HepG2 (cell line): ENCODE measurements around the gene IL2RA. TPM values are rescaled to one million over a fixed set of nuclear protein-coding genes. Genes with fewer than 3 reads are reported as not detected.

ENCODE experiments used
- MXD1 ChIP-seq: sonication (generic); formaldehyde crosslinking; IDR thresholded peaks from 2 replicates; pipeline ENCODE4 v1.4.0; 2020; ENCODE audit warnings: mild to moderate bottlenecking, missing genetic modification reagents
- TBX2 ChIP-seq: sonication (generic); formaldehyde crosslinking; IDR thresholded peaks from 2 replicates; pipeline ENCODE4 v1.5.0; 2020; ENCODE audit warnings: missing genetic modification reagents, mild to moderate bottlenecking, borderline replicate concordance
- ZBTB40 ChIP-seq, 2 experiments: fragments of 450-650 bp in 1 of 2; sonication (generic) in 1 of 2; formaldehyde crosslinking in 1 of 2; IDR thresholded peaks; 2 replicates each; pipeline versions ENCODE4 v1.6.1 to v1.8.0; 2016 to 2022; ENCODE audit warnings: antibody characterized with exemption in 1 of 2, mild to moderate bottlenecking in 1 of 2, missing genetic modification reagents in 1 of 2
- ZNF101 ChIP-seq: sonication (generic); formaldehyde crosslinking; IDR thresholded peaks from 2 replicates; pipeline ENCODE4 v1.4.0; 2020; ENCODE audit warnings: mild to moderate bottlenecking, low read depth, missing genetic modification reagents, borderline replicate concordance
- polyA plus RNA-seq, 8 experiments: library from polyadenylated mRNA; depleted of rRNA in 3 of 8; stranded (reverse) in 7 of 8; unstranded in 1 of 8; fragments of >200 nt; fragmentation: Illumina TruSeq in 4 of 8; extraction: Trizol in 4 of 8; gene quantifications; 2 replicates each; pipeline versions ENCODE4 v1.2.1 to v1.2.3, GENCODE V29; 2011 to 2016; ENCODE audit warnings: low read depth in 4 of 8, missing spikeins in 1 of 8, mixed read lengths in 1 of 8; ENCODE audit not compliant: insufficient read depth in 1 of 8
- total RNA-seq, 5 experiments: library from RNA; depleted of rRNA; stranded (reverse); fragments of >200 nt; fragmentation: Illumina TruSeq; extraction: Trizol; gene quantifications; 2 replicates each; pipeline ENCODE4 v1.2.3, GENCODE V29; 2016; ENCODE audit warnings: low read depth in 1 of 5
- TF ChIP-seq, protein P1 (sequence below): sonication (generic); formaldehyde crosslinking; IDR thresholded peaks from 2 replicates; pipeline ENCODE4 v1.4.0; 2020; ENCODE audit warnings: mild to moderate bottlenecking, missing genetic modification reagents

Gene IL2RA
- total and polyA plus RNA-seq, 2 of the 13 experiments (the other 11 are each of a cell fraction or from before 2014, with no cell fraction given), result not detected

DNA sequence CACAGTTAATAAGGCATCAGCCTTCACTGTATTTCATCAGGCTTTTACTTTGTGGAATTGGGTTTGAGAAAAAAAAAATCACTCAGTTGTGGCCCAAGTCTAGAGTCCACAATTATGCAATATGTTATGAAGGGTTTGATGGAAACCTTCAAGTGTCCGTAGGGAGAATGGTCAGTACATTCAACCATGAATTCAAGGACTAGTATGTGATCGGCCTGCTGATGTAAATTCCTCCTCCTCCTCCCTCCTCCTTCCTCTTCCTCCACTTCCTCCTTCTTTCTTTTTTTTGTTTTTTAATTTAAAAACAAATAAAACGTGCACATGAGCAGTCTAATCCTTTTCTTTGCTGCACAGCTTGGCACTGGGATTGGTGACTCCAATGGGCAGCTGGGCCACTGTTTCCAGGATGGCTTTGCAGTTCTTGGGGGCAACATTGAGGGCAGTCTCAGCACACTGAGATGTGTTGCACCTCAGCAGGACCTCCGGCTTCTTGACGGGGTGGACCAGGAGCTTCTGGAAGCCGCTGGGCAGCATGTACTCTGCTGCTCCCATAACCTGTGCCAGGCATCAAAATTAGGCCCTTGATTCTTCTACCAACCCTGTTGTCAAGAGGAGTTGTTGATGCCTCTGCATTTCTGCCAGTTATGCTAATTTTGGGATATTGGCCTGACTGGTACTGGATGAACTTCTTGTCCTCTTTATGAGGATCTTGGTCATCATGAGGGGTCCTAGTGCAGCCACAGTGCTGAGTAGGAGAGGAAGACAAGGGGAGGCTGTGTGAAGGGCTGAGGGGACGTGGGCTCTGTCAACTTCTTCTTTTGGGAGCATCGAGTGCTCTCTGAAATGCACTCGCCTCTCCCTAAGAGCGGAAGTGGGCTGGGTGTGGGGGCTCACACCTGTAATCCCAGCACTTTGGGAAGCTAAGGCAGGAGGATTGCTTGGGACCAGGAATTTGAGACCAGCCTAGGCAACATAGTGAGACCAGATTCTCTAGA lies 9.3 kb upstream of the IL2RA start (continued):
- TF ChIP-seq, protein P1, sequence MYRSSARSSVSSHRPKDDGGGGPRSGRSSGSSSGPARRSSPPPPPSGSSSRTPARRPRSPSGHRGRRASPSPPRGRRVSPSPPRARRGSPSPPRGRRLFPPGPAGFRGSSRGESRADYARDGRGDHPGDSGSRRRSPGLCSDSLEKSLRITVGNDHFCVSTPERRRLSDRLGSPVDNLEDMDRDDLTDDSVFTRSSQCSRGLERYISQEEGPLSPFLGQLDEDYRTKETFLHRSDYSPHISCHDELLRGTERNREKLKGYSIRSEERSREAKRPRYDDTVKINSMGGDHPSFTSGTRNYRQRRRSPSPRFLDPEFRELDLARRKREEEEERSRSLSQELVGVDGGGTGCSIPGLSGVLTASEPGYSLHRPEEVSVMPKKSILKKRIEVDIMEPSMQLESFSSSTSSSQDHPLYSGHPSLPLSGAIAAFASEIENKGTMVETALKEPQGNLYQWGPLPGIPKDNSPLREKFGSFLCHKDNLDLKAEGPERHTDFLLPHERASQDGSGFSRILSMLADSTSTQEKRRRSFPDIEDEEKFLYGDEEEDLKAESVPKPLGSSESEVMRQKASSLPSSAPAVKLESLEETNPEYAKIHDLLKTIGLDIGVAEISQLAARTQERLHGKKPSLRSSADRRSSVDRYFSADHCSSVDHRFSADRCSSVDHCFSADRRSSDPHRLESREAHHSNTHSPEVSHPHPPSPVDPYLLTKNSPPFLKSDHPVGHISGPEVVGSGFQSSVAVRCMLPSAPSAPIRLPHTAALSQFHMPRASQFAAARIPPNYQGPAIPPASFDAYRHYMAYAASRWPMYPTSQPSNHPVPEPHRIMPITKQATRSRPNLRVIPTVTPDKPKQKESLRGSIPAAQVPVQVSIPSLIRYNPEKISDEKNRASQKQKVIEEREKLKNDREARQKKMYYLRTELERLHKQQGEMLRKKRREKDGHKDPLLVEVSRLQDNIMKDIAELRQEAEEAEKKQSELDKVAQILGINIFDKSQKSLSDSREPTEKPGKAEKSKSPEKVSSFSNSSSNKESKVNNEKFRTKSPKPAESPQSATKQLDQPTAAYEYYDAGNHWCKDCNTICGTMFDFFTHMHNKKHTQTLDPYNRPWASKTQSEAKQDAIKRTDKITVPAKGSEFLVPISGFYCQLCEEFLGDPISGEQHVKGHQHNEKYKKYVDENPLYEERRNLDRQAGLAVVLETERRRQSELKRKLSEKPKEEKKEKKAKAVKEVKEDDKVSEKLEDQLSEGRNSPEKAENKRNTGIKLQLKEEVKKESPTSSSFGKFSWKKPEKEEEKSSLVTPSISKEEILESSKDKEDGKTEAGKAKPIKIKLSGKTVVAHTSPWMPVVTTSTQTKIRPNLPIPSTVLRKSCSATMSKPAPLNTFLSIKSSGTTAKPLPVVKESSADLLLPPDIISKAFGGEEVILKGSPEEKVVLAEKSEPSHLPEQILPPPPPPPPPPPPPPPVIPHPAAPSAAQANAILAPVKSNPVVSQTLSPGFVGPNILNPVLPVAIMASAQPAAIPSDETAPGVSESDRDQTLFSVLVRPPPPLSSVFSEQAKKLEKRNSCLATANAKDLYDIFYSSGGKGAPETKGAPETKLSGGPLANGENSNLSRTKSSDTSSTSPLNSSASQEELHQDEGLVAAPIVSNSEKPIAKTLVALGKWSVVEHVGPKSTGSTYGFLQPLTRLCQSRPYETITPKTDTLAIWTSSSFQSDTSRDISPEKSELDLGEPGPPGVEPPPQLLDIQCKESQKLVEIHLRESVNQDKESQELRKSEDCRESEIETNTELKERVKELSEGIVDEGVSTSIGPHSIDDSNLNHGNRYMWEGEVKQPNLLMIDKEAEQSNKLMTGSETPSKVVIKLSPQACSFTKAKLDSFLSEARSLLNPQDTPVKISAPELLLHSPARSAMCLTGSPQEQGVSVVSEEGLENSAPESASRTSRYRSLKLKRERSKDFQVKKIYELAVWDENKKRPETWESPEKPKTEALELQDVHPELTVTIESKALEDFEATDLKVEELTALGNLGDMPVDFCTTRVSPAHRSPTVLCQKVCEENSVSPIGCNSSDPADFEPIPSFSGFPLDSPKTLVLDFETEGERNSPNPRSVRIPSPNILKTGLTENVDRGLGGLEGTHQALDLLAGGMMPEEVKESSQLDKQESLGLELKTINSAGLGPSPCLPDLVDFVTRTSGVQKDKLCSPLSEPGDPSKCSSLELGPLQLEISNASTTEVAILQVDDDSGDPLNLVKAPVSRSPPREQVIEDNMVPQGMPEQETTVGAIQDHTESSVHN, result no peak
- TF ChIP-seq MXD1 (CRISPR knock-in tag) (no peak), ZBTB40 (IDR thresholded peaks at IDR 0.05) (no peak), ZBTB40 (CRISPR knock-in tag; IDR thresholded peaks at IDR 0.05) (no peak), ZNF101 (CRISPR knock-in tag) (no peak), TBX2 (no peak)
